GM21576 (cell line): ENCODE results near the gene FBXW2.

Experiments
- ATAC-seq: cut with Tn5 transposase; IDR thresholded peaks from one replicate; pipeline ENCODE4 v1.9.1; 2021; ENCODE audit warnings: mild to moderate bottlenecking, moderate library complexity; ENCODE audit not compliant: unreplicated experiment

FBXW2 gene

GRCh38 chr9:120745278-120745677 lies 47.9 kb downstream of the FBXW2 start:
- ATAC-seq = no peak

- ATAC-seq = no peak
These were observed 50.2 kb downstream of the FBXW2 start for GRCh38 chr9:120742951-120743416.

GRCh38 chr9:120741701-120742100 lies 51.5 kb downstream of the FBXW2 start:
- ATAC-seq = no peak

- ATAC-seq = no peak
These were observed 52.0 kb downstream of the FBXW2 start for GRCh38 chr9:120741191-120741590.

- no peak for ATAC-seq
These were observed 53.1 kb downstream of the FBXW2 start for GRCh38 chr9:120740132-120740531.

GRCh38 chr9:120737416-120738165 lies 55.6 kb downstream of the FBXW2 start:
- ATAC-seq = no peak

GRCh38 chr9:120736881-120737280 lies 56.3 kb downstream of the FBXW2 start:
- no peak for ATAC-seq

GRCh38 chr9:120735415-120736126 lies 57.6 kb downstream of the FBXW2 start:
- ATAC-seq = no peak

GRCh38 chr9:120734607-120735410 lies 58.4 kb downstream of the FBXW2 start:
- ATAC-seq = no peak

GRCh38 chr9:120733190-120733589 lies 60.0 kb downstream of the FBXW2 start:
- no peak for ATAC-seq

- ATAC-seq = no peak
These were observed 62.3 kb downstream of the FBXW2 start for GRCh38 chr9:120730654-120731514.

- ATAC-seq = no peak
These were observed 63.4 kb downstream of the FBXW2 start for GRCh38 chr9:120729791-120730241.

GRCh38 chr9:120726484-120726883 lies 66.7 kb downstream of the FBXW2 start:
- ATAC-seq = no peak

GRCh38 chr9:120725907-120726306 lies 67.3 kb downstream of the FBXW2 start:
- no peak for ATAC-seq

GRCh38 chr9:120724757-120725400 lies 68.3 kb downstream of the FBXW2 start:
- no peak for ATAC-seq

GRCh38 chr9:120723565-120723964 lies 69.7 kb downstream of the FBXW2 start:
- ATAC-seq = no peak

- ATAC-seq = no peak
These were observed 72.8 kb downstream of the FBXW2 start for GRCh38 chr9:120720404-120720803.

GRCh38 chr9:120718316-120718715 lies 74.9 kb downstream of the FBXW2 start:
- ATAC-seq = no peak

GRCh38 chr9:120717176-120717575 lies 76.0 kb downstream of the FBXW2 start:
- no peak for ATAC-seq

GRCh38 chr9:120716483-120716882 lies 76.7 kb downstream of the FBXW2 start:
- no peak for ATAC-seq
